Activated CD4-positive, CD25-positive, alpha-beta regulatory T cell (primary cell): ENCODE data around the gene EGLN3.

Experiments
- DNase-seq, 4 experiments: peaks; one replicate each; lab custom pipeline; 2025; lab: John Stamatoyannopoulos, UW

Gene EGLN3

DNA sequence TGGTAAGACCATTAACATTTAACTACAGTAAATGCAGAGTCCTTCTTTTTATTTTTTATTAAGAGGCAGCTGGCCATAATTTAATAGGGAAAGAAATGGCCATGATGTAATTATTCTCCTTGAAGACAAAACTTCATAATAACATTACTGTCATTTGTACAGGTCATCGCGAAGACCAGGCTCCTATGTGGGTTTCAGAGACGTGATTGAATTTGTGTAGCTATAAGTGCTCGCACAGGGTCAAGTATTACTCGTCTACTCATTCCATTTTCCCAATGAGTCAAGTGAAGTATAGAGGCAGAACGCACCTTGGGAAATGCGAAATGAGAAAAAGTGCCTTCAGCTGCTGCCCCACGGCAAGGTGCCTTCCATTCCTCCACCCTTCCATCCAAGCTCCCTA, 40.4 kb downstream of the EGLN3 start:
- no peak for DNase-seq

DNA sequence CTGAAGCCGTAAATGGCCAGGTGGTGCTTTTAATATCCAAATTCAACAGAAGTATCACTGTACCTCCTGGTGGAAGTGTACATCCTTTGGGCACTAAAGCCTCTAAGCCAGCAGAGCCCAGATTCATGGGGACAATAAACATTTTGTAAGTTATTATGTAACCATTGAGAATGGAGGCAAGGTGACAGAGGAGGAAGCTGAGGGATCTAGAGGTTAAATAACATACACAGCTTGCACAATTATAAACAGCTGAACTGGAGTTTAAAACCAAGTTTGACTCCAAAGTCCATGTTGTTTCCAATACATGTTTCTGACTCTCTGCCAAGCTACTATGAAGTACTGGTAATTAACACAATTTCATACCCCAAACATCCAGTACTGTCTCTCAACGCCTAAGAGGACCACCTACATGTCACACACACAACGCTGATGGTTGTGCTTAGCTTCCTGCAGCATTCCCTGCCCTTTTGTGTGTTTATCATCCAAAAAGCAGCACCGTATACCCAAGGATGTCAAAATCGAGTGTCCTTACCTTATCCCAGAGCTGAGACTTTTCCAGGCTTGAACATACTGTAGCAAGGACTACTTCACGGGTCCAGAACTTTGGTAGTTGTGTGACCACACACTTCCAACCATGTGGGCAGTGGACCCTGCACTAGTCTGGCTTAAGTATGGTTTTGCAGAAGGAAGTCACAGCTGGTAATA, 41.3 kb downstream of the EGLN3 start:
- DNase-seq: no peak

DNA sequence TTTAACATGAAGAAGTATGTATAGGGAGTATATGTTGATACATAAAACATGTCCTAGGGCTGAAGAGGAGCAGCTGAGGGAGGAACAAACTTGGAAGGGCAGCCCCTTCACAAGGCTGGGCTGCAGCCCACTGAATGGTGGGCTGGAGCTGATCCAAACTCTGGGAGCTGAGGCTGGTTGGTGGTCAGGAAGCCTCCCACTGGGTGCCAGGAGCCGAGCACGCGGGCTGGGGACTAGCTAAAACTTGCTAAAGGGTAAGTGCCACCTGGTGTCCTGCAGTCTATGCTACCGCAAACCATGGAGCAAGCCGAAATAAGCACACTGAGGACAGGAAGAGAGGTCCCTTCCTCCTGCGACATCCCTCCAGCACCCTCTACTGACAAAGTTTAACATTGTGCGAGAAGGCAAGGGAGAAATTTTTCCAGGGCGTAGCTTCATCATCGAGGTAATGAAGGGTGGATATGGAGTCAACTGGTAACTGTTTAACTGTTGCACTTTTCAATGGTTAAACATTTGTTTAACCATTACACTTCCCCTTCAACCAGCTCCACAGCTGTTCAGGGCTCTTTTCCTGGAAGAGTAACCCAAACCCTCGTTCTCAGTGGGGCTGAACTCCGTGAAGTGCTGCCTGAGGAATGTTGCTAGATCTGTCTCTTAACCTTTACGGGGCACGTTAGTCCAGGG, 42.2 kb downstream of the EGLN3 start:
- DNase-seq: no peak

DNA sequence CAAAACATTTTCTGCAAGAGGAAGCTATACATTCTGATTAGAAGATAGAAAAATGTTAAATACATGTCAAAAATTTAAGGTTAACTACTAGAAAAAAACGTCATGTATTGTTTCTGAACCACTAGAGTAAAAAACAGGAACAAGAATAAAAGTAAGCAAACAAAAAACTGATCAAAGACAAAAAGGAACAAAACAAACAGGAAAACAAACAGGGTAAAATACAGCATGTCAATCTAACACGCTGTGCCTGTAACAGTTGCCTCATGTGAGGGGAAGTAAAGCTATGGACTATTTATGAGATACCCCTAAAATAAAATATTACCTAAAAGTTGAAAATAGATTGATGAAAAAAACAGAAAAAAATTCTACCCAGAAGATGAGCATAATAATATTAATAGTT, 43.9 kb downstream of the EGLN3 start:
- no peak for DNase-seq

DNA sequence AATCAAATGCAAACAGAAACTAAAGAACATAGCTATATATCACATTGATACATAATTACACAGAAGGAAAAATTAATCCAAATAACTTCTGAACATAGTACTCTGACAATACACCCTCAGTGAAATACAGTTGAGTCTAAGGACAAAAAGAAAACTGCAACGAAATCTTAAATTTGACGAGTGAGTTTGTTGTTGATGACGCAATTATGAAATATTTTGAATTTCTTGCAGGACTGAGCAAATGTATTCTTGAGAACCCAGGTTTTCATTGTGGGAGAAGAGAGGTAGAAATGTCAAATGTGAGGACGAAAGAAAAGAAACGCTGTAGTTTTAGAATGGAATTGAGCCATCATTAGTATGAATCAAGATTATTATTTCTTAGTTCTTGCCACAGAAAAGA, 46.3 kb downstream of the EGLN3 start:
- no peak for DNase-seq

DNA sequence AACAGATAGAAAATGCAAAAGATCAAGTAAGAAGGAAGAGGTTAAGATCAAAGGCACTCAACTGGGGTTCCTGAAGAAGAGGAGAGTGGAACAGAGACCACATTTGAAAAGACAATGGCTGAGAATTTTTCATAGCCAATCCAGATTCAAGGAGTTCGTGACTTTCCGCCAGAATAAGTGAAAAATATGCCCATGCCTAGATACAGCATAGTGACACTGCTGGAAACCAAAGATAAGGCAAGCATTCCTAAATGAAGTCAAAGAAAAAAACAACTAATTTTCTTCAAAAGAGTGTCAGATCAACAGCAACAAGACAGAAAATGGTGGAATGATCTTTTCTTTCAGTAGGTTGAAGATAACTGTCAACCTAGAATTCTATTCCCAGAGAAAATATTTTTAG, 47.5 kb downstream of the EGLN3 start:
- DNase-seq: no peak

DNA sequence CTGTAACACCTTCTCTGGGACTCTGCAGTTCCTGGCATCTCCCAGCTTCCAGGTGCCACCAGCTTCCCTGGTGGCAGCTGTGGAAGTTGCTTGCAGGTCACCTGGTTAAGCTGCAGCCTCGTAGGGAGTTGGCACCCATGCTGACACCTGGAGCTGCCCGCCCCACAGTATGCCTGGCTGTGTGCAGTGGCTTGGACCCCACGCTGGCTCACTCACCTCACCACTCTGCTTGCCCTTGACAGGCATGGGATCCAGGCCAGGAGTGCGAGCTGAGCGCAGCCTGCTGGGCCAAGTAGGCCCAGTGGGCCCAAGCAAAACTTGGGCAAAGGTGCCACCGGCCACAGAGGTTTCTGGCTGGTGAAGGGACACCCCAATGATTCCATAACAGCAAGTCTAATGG, 48.5 kb downstream of the EGLN3 start:
- DNase-seq: no peak

DNA sequence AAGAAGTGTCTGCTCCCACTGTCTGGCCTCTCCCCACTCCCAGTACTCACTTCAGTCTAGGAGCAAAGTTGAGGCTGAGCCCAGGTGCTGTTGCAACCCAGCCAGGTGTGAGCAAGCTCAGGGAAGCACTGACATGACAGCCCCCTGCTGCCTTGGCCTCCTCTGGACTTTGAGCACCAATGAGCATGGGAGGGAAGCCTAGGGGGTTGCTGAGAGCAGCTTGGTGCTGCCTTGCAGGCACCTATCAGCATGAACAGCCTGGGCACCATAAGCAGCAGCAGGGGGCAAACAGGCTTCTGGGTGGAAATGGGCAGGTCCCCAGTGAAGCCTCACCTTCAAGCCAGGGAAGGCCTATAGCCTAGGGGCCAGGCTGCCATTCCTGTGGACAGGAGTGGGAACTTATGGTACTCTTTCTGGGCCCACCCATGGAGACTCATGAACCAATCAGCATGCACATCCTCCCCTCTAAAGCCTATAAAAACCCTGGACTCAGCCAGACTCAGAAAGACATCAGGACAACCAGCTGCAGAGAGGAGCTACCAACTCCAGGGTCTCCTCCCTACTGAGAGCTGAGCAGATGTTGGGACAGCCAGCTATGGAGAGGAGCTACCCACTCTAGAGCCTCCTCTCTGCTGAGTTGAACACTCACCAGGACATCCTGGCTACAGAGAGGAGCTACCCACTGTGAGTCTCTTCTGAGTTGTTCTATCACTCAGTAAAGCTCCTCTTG, 49.3 kb downstream of the EGLN3 start:
- DNase-seq: no peak

DNA sequence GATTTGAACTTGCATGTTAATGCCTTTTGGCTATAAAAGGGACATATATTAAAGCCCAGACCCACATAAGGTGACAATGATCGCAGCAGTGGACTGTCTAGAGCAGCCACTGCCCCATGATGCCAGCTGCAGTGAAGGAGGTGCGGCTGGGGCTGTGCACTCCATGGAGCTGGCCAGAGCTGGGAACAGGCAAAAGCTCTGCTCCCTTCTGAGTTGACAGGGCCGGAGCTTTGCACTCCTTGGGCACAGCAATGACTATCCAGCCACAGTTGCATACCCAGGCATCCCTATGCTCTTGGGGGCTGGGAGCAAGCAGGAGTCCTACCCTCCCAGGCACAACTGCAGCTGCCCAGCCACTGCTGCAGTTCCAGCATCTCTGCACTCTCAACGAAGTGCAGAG, 50.2 kb downstream of the EGLN3 start:
- no peak for DNase-seq

DNA sequence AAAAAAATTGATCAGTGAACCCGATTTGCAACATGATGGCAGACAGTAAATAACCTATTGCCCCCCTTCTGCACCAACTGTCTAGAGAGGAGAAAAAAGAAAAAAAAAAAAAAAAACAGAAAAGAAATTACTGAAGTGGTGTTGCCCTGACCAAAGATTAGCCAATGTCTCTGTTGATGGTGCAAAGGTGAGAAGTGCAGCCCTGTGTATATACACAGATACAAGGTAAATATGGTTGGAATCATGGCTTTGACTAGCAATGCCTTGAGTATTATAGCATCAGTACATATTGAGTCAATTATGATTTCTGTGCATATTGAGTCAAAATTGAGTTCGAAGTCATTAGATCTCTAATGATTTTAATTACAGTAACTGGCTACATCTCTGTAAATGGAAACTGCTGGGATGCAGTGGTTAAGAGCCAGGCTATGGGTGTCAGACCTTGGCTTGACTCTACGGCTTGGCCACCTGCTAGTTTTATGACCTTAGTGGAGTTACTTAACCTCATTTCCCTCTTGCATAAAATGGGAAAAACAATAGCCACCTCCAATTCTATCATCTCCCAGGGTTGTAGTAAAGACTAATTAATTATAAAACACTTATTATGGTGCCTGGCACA, 51.0 kb downstream of the EGLN3 start:
- DNase-seq: no peak

DNA sequence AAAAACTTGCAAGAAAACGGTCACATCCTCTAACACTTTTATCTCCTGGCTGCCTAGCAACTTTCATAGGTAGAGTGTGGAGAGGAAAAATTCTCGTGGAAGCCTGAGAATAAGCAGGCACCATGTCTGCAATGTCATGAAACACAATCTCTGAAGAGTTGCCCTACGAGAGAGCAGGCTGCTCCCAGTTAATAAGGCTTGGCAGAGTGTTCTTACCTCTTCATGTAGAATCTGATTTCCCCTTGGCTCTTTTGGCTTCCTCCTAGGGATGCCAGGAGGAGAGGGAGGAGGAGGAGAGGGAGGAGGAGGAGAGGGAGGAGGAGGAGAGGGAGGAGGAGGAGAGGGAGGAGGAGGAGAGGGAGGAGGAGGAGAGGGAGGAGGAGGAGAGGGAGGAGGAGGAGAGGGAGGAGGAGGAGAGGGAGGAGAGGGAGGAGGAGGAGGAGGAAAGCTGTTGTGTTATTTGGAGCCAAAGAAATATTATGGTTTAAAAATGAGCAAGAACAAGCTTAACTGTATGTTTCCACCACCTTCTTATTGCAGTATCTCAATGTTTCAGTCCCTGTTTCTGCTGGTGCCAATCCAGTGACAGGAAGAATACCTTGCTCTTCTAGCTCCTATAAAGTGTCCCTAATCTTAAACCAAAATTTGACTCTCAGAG, 52.9 kb downstream of the EGLN3 start:
- no peak for DNase-seq

DNA sequence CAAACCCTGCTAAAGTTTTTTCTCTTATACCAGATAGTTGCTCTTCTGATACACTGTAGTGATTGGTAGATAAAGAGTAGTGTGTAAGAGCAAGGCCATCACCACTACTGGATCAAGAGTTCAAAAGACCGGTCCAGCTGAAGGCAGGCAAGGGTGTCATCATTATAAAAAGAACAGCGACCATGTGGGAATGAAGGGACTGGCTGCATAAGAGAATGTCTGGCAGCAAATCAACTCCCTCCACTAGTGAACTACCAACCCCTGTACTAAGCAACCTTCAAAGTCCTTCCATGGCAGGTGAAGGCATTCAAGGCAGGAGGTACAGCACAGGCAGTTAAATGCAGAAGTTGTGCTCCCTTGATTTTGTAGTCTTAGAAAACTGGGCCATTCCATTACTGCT, 53.5 kb downstream of the EGLN3 start:
- DNase-seq: no peak

DNA sequence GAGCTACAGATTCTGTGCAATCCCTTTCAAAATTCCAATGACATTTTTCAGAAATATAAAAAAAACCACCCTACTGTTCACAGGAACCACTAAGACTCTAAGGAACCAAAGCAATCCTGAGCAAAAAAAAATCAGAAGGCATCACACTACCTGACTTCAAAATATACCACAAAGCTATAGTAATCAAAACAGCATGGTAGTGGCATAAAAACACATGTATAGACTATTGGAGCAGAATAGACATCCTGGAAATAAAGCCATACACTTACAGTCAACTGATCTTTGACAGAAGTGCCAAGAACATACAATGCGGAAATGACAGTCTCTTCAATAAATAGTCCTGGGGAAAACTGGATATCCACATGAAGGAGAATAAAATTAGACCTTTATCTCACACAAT, 56.5 kb downstream of the EGLN3 start:
- no peak for DNase-seq

DNA sequence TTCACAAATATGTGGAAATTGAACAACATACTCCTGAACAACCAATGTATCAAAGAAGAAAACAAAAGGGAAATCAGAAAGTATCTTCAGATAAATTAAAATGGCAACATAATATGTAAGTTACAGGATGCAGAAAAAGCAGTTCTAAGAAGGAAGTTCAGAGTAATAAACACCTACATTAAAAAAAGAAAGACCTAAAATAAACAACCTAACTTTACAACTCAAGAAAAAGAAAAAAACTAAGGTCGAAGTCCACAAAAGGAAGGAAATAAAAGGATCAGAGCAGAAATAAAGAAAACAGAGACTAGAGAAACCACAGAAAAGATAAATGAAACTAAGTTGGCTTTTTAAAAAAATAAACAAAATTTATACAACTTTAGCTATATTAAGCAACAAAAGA, 59.2 kb downstream of the EGLN3 start:
- DNase-seq: no peak

DNA sequence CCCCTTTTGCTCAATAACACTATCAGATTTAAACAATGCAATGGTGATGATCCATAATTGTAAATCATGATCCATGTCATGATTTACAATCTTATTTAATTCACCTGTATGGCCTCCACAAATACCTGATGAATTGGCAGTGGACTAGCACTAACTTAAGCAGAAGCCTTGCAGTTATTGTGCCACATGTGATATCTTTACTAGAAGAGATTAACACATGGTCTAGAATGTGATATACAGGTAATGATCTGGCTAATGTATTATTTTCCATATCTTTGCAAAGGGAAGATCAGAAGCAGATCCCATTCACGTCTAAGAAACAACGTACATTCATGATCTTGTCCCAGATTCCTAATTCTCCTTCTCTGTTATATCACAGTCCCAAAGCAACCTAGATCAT, 66.0 kb downstream of the EGLN3 start:
- DNase-seq: no peak

DNA sequence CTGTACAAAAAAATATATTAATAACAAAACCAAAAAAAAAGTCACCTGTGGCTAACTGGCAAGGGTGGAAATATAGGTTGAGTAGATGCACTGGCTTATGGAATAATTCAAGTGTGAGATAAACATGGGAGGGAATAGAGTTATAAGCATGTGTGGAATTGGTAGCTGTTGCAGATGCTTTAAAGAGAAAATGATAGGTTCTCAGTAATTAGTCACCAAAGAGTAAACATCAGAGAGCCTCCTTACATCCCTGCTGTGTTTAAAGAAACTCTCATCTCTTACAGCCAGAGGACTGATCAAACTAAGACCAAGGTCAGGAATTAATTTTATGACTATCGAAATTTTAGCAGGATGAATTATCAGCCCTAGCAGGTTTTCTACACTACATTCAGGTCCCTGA, 70.5 kb downstream of the EGLN3 start:
- DNase-seq: no peak

DNA sequence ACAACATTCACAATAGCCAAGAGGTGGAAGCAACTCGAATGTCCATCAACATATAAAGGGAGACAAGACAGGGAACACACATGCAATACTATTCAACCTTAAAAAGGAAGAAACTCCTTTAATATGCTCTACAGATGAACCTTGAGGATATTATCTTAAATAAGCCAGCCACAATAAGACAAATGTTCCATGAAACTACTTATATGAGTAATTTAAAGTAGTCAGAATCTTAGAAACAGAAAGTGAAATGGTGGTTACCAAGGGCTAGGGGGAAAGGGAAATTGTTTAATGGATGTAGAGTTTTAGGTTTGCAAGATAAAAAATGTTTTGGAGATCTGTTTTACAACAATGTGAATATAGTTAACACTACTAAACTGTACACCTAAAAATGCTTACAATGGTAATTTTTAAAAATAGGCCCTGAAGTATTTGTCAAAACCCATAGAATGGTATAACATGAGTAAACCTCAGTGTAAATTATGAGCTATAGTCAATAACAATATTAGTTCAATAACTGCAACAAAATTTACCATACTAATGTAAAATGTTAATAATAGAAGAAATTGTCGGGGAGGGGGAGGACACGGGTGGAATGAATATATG, 71.1 kb downstream of the EGLN3 start:
- DNase-seq: no peak

DNA sequence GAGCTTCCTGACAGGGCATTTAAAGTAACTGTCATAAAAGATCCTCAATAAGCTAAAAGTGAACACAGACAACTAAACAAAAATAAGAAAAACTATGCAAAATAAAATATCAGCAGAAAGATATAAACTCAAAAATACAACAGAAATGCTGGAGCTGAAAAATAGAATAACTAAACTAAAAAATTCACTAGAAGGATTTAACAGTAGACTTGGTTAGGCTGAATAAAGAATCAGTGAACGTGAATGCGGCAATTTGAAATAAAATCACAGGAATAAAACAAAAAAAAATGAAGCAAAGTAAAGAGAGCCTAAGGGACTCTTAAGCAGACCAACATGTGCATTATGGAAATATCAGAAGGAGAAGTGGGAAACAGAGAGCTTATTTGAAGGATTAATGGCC, 74.6 kb downstream of the EGLN3 start:
- DNase-seq: no peak
